Endothelial cell (in vitro differentiated cells): ENCODE data around the gene C1QTNF8. TPM values are rescaled to one million over a fixed set of nuclear protein-coding genes. Genes with fewer than 3 reads are reported as not detected.

Experiments
- DNase-seq: peaks from one replicate; pipeline ENCODE4 v3.0.0; 2021; ENCODE audit warnings: low spot score
- H3K27ac Mint-ChIP-seq: one replicate; pipeline ENCODE4 v1.8.0; 2021; ENCODE audit warnings: mixed read lengths, inconsistent platforms; ENCODE audit not compliant: unreplicated experiment
- H3K27me3 Mint-ChIP-seq: one replicate; pipeline ENCODE4 v1.8.0; 2021; ENCODE audit warnings: mild to moderate bottlenecking, moderate library complexity, mixed read lengths, inconsistent platforms; ENCODE audit not compliant: unreplicated experiment
- H3K36me3 Mint-ChIP-seq: one replicate; pipeline ENCODE4 v1.8.0; 2021; ENCODE audit warnings: mild to moderate bottlenecking, low read depth, mixed read lengths, inconsistent platforms; ENCODE audit not compliant: unreplicated experiment
- H3K4me1 Mint-ChIP-seq: one replicate; pipeline ENCODE4 v1.8.0; 2021; ENCODE audit warnings: mild to moderate bottlenecking, mixed read lengths, inconsistent platforms; ENCODE audit not compliant: unreplicated experiment
- H3K4me3 Mint-ChIP-seq: one replicate; pipeline ENCODE4 v1.8.0; 2021; ENCODE audit warnings: mild to moderate bottlenecking, mixed read lengths, inconsistent platforms; ENCODE audit not compliant: unreplicated experiment
- H3K9me3 Mint-ChIP-seq: one replicate; pipeline ENCODE4 v1.8.0; 2021; ENCODE audit warnings: mixed read lengths, inconsistent platforms; ENCODE audit not compliant: unreplicated experiment
- CTCF ChIP-seq: fragments of 200-600 bp; sonication (generic); IDR thresholded peaks from one replicate; pipeline ENCODE4 v1.5.0; 2021; ENCODE audit warnings: antibody characterized with exemption; ENCODE audit not compliant: unreplicated experiment
- total RNA-seq: library from RNA; stranded (reverse); fragmentation: NEBNext Ultra II Directional; extraction: Animal tissue kit (Norgen Biotek cat#: 25700); gene quantifications from one replicate; pipeline ENCODE4 v1.2.1, GENCODE V29; 2021; ENCODE audit not compliant: unreplicated experiment

C1QTNF8 gene
- total RNA-seq, 1 donor from 2014 or later, result not detected

- H3K27me3 Mint-ChIP-seq, result peaks cover 2% of the 10 kb centered on the region
- H3K4me3 Mint-ChIP-seq, result no peak overlapping the region
Measured at GRCh38 chr16:1073566-1074378, 22.3 kb downstream of the C1QTNF8 start.

DNA sequence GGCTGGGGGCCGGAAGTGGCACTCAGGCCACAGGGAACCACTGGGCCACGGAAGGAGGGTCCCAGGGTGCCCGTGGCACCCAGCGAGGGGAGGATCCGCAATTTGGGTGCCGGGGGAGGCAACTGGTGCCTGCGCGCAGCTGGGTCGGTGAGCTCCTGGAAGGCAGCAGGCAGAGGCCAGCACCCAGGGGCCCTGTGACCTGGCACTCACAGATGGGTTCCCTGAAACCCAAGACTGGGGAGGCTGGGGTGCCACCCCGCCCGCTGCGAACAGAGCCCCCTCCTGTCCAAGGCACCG lies 22.8 kb downstream of the C1QTNF8 start:
- no peaks in the 10 kb centered on the region for H3K9me3 Mint-ChIP-seq
- no peaks in the 10 kb centered on the region for H3K36me3 Mint-ChIP-seq
- no peak for DNase-seq
- no peak for TF ChIP-seq CTCF
- no peaks in the 10 kb centered on the region for H3K4me1 Mint-ChIP-seq
- peaks cover 2% of the 10 kb centered on the region for H3K27me3 Mint-ChIP-seq
- H3K4me3 Mint-ChIP-seq, result no peak overlapping the region
- H3K27ac Mint-ChIP-seq, result no peak overlapping the region

More at GRCh38 chr16:1073566-1074378, 22.3 kb downstream of the C1QTNF8 start:
- peak; percentile 42 for TF ChIP-seq CTCF
- no peaks in the 10 kb centered on the region for H3K9me3 Mint-ChIP-seq
- H3K4me1 Mint-ChIP-seq, result no peaks in the 10 kb centered on the region
- no peak for DNase-seq
- H3K27ac Mint-ChIP-seq, result no peak overlapping the region
- H3K36me3 Mint-ChIP-seq, result no peaks in the 10 kb centered on the region

DNA sequence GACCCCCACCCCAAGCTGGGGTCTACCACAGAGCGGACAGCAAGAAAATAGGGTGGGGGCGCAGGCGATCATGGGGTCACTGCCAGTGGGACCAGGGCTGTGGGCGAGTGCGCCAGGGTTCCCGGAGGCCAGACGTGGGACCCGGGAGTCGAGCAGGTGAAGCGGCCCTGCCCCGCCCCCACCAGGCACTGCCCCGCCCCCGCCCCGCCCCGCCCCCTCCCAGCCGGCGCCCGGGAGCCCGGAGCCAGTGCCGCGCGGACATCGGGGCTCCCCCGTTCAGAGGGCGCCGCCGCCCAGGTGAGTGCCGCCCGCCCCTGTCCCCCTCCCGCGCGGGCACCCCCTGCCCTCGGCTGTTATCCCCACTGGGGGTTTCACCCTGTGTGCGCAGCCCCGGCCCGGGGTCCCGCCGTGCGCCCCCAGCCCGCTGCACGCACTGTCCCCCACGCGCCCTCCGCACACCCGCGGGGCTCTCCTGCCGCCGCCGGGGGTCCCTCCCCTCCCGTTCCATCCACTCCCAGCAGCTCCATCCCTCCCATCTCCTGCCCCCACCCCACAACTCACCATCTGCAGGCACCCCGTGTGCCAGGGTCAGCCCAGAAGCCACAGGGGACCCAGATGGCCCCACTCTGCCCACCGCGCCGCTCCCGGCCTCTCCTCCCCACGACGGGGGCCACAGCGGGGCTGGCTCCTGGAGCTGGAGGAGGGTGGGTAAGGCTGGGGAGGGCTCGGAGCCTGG lies 23.4 kb downstream of the C1QTNF8 start, which contains the start of gene SSTR5:
Gene SSTR5, plus strand, starts transcription at position 222 of the 736 bp plus-strand sequence. CDS start 6,122 bp downstream, outside the sequence.
- H3K9me3 Mint-ChIP-seq, result no peaks in the 10 kb centered on the region
- H3K36me3 Mint-ChIP-seq, result no peaks in the 10 kb centered on the region
- H3K27me3 Mint-ChIP-seq, result peaks cover 2% of the 10 kb centered on the region
- no peak for TF ChIP-seq CTCF
- DNase-seq, result no peak
- H3K27ac Mint-ChIP-seq, result no peak within 1 kb of the TSS
- no peak within 1 kb of the TSS for H3K4me3 Mint-ChIP-seq
- H3K4me1 Mint-ChIP-seq, result no peaks in the 10 kb centered on the region

DNA sequence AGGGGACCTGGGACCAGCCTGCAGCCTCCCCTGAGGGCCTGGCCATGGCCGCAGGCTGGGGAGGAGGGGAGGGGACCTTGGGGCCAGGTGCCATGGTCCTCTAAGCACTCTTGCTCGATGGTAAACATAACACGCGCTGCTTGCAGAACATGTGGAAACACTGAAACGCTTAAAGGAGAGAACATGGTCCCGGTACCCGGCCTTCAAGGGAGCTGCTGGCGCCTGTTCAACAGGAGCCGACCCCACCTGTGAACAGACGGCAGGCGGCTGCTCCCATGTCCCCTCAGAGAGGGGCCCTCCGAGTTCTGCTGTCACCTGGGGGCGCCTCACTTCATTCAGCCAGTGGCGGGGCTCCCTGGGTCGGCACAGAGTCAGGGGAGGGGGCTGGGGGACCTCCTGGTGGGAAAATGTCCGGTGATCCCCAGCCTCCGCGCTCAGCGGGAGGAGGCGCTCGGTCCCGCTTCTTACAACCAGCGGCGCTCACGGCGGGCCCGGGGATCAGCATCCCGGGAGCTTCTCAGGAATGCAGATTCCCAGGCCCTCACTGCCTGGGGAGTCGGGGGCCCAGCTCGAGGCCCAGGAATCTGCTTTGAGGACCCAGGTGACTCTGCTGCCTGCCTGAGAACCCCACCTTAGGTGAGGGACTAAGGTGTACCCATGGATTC lies 24.4 kb downstream of the C1QTNF8 start:
- H3K9me3 Mint-ChIP-seq, result no peaks in the 10 kb centered on the region
- no peak for DNase-seq
- H3K27ac Mint-ChIP-seq, result no peak overlapping the region
- no peaks in the 10 kb centered on the region for H3K36me3 Mint-ChIP-seq
- H3K4me3 Mint-ChIP-seq, result no peak overlapping the region
- H3K4me1 Mint-ChIP-seq, result no peaks in the 10 kb centered on the region
- TF ChIP-seq CTCF, result no peak
- peaks cover 2% of the 10 kb centered on the region for H3K27me3 Mint-ChIP-seq
